Panc1 (cell line): ENCODE measurements around the gene STXBP5L.

Experiments used
- POLR2AphosphoS5 ChIP-seq: IDR thresholded peaks from 2 replicates; pipeline ENCODE4 v1.6.1; 2012; ENCODE audit warnings: mild to moderate bottlenecking, low read depth, low read length, moderate library complexity
- SIN3A ChIP-seq: IDR thresholded peaks from 2 replicates; pipeline ENCODE4 v1.6.1; 2012; ENCODE audit warnings: low read depth, mild to moderate bottlenecking, low read length, moderate library complexity, borderline replicate concordance; ENCODE audit not compliant: insufficient read depth
- TCF7L2 ChIP-seq: IDR thresholded peaks from 2 replicates; pipeline ENCODE4 v1.6.1; 2011; ENCODE audit warnings: mild to moderate bottlenecking, low read depth, low read length, inconsistent platforms
- TF ChIP-seq, protein P1 (sequence below): fragments of 450-650 bp; IDR thresholded peaks from 2 replicates; pipeline ENCODE4 v1.5.1; 2017; ENCODE audit warnings: mild to moderate bottlenecking
- TF ChIP-seq, protein P2 (sequence below), 2 experiments: IDR thresholded peaks; 2 replicates each; pipeline ENCODE4 v1.6.1; 2011 to 2012; ENCODE audit warnings: low read depth in 2 of 2, control low read depth in 1 of 2, low read length in 1 of 2, mild to moderate bottlenecking in 1 of 2, moderate library complexity in 1 of 2; ENCODE audit not compliant: insufficient read depth in 1 of 2

DNA sequence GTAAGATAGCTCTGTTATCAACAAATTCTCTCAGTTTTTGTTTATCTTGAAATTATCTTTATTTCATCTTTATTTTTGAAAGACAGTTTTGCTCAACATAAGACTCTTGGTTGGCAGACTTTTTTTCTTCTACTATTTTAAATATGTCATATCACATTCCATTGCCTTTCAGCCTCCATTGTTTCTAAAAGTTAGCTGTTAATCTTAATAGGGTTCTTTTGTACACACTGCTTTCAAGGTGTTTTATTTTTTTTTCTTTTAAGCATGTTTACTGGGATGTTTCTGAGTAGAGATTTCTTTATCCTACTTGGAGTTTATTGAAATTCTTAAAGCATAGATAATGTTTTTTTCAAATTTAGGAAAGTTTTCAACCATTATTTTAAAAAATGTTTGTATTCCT is 294.6 kb downstream of the STXBP5L start:
- TF ChIP-seq, protein P1, sequence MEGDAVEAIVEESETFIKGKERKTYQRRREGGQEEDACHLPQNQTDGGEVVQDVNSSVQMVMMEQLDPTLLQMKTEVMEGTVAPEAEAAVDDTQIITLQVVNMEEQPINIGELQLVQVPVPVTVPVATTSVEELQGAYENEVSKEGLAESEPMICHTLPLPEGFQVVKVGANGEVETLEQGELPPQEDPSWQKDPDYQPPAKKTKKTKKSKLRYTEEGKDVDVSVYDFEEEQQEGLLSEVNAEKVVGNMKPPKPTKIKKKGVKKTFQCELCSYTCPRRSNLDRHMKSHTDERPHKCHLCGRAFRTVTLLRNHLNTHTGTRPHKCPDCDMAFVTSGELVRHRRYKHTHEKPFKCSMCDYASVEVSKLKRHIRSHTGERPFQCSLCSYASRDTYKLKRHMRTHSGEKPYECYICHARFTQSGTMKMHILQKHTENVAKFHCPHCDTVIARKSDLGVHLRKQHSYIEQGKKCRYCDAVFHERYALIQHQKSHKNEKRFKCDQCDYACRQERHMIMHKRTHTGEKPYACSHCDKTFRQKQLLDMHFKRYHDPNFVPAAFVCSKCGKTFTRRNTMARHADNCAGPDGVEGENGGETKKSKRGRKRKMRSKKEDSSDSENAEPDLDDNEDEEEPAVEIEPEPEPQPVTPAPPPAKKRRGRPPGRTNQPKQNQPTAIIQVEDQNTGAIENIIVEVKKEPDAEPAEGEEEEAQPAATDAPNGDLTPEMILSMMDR = no peak
- TF ChIP-seq SIN3A (no peak), POLR2AphosphoS5 (no peak), TCF7L2 (no peak)
- TF ChIP-seq, protein P2, sequence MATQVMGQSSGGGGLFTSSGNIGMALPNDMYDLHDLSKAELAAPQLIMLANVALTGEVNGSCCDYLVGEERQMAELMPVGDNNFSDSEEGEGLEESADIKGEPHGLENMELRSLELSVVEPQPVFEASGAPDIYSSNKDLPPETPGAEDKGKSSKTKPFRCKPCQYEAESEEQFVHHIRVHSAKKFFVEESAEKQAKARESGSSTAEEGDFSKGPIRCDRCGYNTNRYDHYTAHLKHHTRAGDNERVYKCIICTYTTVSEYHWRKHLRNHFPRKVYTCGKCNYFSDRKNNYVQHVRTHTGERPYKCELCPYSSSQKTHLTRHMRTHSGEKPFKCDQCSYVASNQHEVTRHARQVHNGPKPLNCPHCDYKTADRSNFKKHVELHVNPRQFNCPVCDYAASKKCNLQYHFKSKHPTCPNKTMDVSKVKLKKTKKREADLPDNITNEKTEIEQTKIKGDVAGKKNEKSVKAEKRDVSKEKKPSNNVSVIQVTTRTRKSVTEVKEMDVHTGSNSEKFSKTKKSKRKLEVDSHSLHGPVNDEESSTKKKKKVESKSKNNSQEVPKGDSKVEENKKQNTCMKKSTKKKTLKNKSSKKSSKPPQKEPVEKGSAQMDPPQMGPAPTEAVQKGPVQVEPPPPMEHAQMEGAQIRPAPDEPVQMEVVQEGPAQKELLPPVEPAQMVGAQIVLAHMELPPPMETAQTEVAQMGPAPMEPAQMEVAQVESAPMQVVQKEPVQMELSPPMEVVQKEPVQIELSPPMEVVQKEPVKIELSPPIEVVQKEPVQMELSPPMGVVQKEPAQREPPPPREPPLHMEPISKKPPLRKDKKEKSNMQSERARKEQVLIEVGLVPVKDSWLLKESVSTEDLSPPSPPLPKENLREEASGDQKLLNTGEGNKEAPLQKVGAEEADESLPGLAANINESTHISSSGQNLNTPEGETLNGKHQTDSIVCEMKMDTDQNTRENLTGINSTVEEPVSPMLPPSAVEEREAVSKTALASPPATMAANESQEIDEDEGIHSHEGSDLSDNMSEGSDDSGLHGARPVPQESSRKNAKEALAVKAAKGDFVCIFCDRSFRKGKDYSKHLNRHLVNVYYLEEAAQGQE (IDR thresholded peaks at IDR 0.05; ENCODE audit: insufficient read depth in 1 of 2, low read depth in 2 of 2, low read length in 1 of 2) = no peak
